ENCODE data around the gene PODXL.
"Not testable (repeated sequence)": the region's sequence is repeated elsewhere in the genome, so short reads cannot be mapped to it uniquely, and the experiment has no call there.

Gene PODXL

GRCh38 chr7:131489881-131490280 lies 66.5 kb downstream of the PODXL start:
- no peak for DNase-seq (ENCODE audit: low spot score)

- no peak for DNase-seq (ENCODE audit: low spot score)
These were observed 67.2 kb downstream of the PODXL start for GRCh38 chr7:131489196-131489595.

DNA sequence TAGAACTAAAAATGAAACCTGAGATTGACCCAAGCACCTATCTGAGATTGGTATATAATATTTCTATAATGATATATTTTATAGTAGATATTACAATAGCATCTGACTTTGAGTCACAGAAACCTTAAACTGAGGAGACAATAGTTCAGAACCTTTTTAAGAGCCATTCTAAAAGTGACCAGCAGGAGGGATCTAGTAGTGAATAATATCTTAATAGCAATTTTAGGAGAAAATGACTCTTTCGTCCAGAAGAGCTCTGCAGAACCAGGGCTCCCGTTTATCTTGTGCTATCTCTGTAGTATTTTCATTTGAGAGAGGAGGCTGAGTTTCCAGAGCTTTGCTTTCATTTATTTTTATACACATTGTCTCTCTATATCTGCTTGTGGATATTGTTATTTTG lies 68.1 kb downstream of the PODXL start:
- DNase-seq (ENCODE audit: low spot score) = no peak

DNA sequence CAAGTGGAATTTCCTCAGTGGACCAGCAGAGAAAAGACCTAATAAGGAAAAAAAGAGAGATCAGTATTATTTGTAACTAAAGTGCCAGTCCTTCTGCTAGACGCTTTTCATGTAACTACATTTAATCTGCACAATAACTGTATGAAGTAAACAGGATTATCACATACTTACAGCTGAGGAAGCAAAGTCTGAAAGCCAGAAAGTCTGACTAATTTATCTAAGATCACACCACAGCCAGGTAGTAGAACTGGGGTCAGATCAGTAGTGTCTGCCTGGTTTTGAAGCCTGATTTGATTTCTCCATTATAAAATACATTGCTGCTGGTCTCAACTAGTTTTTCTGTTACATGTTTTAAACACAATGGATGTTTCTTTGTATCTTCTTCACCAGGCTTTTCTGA lies 69.2 kb downstream of the PODXL start:
- DNase-seq (ENCODE audit: low spot score) = no peak

DNA sequence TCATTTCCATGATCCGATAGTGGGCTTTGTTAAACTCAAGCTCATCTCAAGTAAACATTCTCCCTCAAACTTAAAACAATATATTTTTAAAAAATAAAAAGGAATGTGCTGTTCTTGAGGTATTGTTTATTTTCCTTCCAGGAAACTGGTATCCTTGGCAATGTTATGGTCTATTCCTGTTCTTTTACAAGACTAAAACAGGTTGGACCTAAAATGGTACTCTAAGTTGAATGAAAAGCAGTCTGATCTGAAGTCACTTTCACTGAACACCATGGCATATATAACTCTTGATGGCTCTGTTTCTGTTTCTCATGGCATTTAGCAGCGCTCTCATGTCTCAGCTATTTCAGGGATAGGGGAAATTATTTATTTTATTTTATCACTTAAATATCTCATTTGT lies 70.1 kb downstream of the PODXL start:
- no peak for DNase-seq (ENCODE audit: low spot score)

- no peak for DNase-seq (ENCODE audit: low spot score)
These were observed 72.8 kb downstream of the PODXL start for GRCh38 chr7:131483586-131483985.

DNA sequence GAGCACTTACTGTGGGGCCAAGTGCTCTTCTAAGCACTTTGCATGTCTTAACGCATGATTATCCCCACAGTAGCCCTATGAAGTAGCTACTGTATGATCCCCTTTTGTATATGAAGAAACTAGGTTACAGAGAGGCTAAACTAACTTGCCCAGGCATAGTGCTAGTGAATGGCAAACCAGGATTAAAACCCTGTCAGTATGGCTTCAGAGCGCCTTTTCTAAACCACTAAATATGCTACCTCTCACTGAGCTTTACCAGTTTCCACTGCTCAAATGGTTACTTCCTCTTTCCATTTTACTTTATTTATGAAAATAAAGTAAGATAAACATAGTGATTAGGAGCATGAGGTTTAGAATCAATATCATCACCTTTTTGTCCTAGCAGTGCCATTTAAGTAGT lies 73.6 kb downstream of the PODXL start:
- DNase-seq (ENCODE audit: low spot score) = no peak

- DNase-seq (ENCODE audit: low spot score) = no peak
These were observed 75.8 kb downstream of the PODXL start for GRCh38 chr7:131480384-131481315.

- no peak for DNase-seq (ENCODE audit: low spot score)
These were observed 79.7 kb downstream of the PODXL start for GRCh38 chr7:131476740-131477139.

- no peak for DNase-seq (ENCODE audit: low spot score)
These were observed 85.0 kb downstream of the PODXL start for GRCh38 chr7:131471250-131472004.

GRCh38 chr7:131467788-131468187 lies 88.6 kb downstream of the PODXL start:
- no peak for DNase-seq (ENCODE audit: low spot score)

- no peak for DNase-seq (ENCODE audit: low spot score)
These were observed 89.6 kb downstream of the PODXL start for GRCh38 chr7:131466735-131467365.

DNA sequence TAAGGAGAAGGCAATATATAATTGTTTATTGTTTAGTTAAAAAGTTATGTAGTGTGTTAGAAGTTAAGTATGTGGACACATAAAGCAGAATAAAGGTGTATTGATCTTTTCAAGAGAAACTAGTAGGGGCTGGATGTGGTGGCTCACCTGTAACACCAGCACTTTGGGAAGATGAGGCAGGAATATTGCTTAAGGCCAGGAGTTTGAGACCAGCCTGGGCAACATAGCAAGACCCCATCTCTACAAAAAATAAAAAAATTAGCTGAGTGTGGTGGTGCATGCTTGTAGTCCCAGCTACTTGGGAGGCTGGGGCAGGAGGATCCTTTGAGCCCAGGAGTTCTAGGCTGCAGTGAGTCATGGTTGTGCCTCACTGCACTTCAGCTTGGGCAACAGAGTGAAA lies 93.7 kb downstream of the PODXL start:
- not testable (repeated sequence) for DNase-seq (ENCODE audit: low spot score)

DNA sequence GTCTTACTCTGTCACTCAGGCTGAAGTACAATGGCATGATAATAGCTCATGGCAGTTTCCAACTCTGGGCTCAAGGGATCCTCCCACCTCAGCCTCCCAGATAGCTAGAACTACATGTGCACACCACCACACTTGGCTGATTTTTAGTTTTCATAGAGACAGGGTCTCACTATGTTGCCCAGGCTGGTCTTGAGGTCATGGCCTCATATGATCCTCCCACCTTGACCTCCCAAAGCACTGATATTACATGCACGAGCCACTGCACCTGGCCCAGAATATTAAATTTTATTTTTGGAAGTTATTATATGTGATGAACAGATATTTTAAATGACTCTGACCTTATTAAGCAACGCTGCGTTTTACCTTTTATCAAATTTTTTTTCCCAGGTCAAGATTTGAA lies 94.4 kb downstream of the PODXL start:
- no peak for DNase-seq (ENCODE audit: low spot score)

GRCh38 chr7:131459256-131459655 lies 97.2 kb downstream of the PODXL start:
- no peak for DNase-seq (ENCODE audit: low spot score)

DNA sequence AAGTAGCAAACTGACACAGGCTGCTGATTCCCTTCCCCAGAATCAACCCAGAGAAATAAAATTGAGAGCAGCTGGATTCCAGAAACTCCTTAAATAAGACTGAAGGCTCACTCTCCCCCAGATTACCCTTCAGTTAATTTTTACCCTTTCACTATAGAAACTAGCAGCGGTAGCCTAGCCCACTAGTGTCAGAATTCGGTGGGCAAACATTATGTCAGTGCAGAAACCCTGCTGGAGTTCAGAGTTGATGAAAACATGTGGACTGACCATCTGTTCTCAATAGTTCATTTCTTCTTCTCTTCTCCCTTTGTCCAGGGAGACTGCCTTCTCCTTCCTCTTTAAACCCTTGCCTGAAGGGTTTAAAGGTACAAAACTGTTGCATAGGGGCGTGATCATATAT lies 100.1 kb downstream of the PODXL start:
- DNase-seq (ENCODE audit: low spot score) = no peak

GRCh38 chr7:131455546-131455945 lies 100.9 kb downstream of the PODXL start:
- DNase-seq (ENCODE audit: low spot score) = no peak

DNA sequence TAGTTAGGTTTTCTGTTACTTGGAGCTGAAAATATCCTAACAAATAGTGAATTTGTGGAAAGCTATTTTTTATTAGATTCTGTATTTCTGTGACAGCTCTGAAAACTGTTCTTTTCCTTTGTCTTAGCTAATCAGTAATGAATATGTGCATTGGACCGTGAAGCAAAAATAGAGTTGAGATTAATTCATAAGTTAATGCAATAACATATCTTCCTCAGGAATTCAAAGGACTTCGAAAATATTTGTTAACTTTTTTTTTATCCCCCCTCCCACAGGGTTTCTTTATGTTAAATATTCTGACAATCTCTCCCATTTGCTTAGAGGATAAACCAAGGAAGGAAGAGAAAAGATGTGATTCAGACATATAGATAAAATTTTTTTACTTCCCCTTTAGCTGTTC lies 101.4 kb downstream of the PODXL start:
- DNase-seq (ENCODE audit: low spot score) = no peak

DNA sequence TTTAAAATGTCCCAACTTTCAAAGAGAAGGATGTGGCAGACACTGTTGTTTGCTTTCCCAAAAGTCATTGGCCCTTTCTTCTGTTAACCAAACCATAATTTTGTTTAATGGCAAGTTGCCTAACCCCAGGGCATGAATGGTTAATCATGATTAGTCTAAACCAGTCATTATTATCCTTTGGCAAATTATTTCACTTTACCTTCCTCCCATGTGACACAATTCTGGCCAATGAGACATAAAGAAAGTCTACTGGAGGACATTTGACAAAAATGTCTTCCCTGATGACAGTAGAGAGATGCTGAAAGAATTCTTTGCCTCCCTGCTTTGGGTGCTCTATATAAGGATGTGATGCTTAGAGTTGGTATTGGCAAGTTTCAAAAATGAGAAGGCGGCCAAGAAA lies 101.9 kb downstream of the PODXL start:
- DNase-seq (ENCODE audit: low spot score) = no peak

Data from ecto neural progenitor cell (in vitro differentiated cells).